ENCODE data around the gene BAAT. TPM values are rescaled to one million over a fixed set of nuclear protein-coding genes. Genes with fewer than 3 reads are reported as not detected.

BAAT gene
- total RNA-seq, 1 experiment from 2014 or later: 0.08 TPM

- POLR2A ChIA-PET: no interaction called here
- intact Hi-C loops (cut with micrococcal nuclease; ENCODE audit: unreplicated experiment): no loop called here
- CTCF ChIA-PET: no interaction called here
- Histone ChIP-seq H3K36me3 (ENCODE audit: control insufficient read depth, insufficient read depth, low read length) (no peaks in the 10 kb centered on the region), H3K9me3 (ENCODE audit: control insufficient read depth, insufficient read depth, low read depth, low read length) (no peaks in the 10 kb centered on the region), H3K4me1 (ENCODE audit: control insufficient read depth, insufficient read depth, low read length) (no peaks in the 10 kb centered on the region), H3K27ac (ENCODE audit: low read length) (no peak overlapping the region), H3K4me3 (ENCODE audit: low read depth in 2 of 2, low read length in 2 of 2) (no peak overlapping the region), H3K27me3 (ENCODE audit: control insufficient read depth, insufficient read depth, low read length) (no peaks in the 10 kb centered on the region)
- DNase-seq (ENCODE audit: low read depth, low spot score) (no peak), ATAC-seq (no peak)
- no peak for TF ChIP-seq POLR2AphosphoS5 (IDR thresholded peaks at IDR 0.05; ENCODE audit: low read depth, low read length)
- TF ChIP-seq REST (IDR thresholded peaks at IDR 0.05; ENCODE audit: insufficient read depth in 1 of 2, low read depth in 2 of 2, low read length in 1 of 2): no peak
- TF ChIP-seq TCF7L2 (IDR thresholded peaks at IDR 0.05; ENCODE audit: low read depth, low read length): no peak
- no peak for TF ChIP-seq CTCF (IDR thresholded peaks at IDR 0.05)
- no peak for TF ChIP-seq SIN3A (IDR thresholded peaks at IDR 0.05; ENCODE audit: borderline replicate concordance, insufficient read depth, low read depth, low read length)
- in situ Hi-C loops (cut with HindIII; ENCODE audit: low pct_unique_long_range_greater_than_20kb, low sequenced_read_pairs): no loop called here
- BruUV-seq (replicated peaks): no TSS peak
These were observed 48.7 kb downstream of the BAAT start for GRCh38 chr9:101336091-101336490.

GRCh38 chr9:101333926-101334702 lies 50.7 kb downstream of the BAAT start:
- BruUV-seq (replicated peaks): no TSS peak
- H3K4me1 ChIP-seq (ENCODE audit: control insufficient read depth, insufficient read depth, low read length): no peaks in the 10 kb centered on the region
- H3K27ac ChIP-seq (ENCODE audit: low read length): no peak overlapping the region
- POLR2A ChIA-PET: no interaction called here
- H3K4me3 ChIP-seq (ENCODE audit: low read depth in 2 of 2, low read length in 2 of 2): no peak overlapping the region
- intact Hi-C loops (cut with micrococcal nuclease; ENCODE audit: unreplicated experiment): no loop called here
- CTCF ChIA-PET: no interaction called here
- H3K27me3 ChIP-seq (ENCODE audit: control insufficient read depth, insufficient read depth, low read length): no peaks in the 10 kb centered on the region
- TF ChIP-seq TCF7L2 (IDR thresholded peaks at IDR 0.05; ENCODE audit: low read depth, low read length) (no peak), SIN3A (IDR thresholded peaks at IDR 0.05; ENCODE audit: borderline replicate concordance, insufficient read depth, low read depth, low read length) (no peak), POLR2AphosphoS5 (IDR thresholded peaks at IDR 0.05; ENCODE audit: low read depth, low read length) (no peak), REST (IDR thresholded peaks at IDR 0.05; ENCODE audit: insufficient read depth in 1 of 2, low read depth in 2 of 2, low read length in 1 of 2) (no peak), CTCF (IDR thresholded peaks at IDR 0.05) (no peak)
- ATAC-seq (no peak), DNase-seq (ENCODE audit: low read depth, low spot score) (no peak)
- H3K36me3 ChIP-seq (ENCODE audit: control insufficient read depth, insufficient read depth, low read length): no peaks in the 10 kb centered on the region
- in situ Hi-C loops (cut with HindIII; ENCODE audit: low pct_unique_long_range_greater_than_20kb, low sequenced_read_pairs): no loop called here
- no peaks in the 10 kb centered on the region for H3K9me3 ChIP-seq (ENCODE audit: control insufficient read depth, insufficient read depth, low read depth, low read length)
